Effector memory CD4-positive, alpha-beta T cell (primary cell): ENCODE results near the gene OSBPL5.

Experiments
- DNase-seq, 3 donors: peaks; one replicate each; pipeline ENCODE4 v3.0.0-alpha.2; 2020
- H3K27ac ChIP-seq: 2 replicates; pipeline ENCODE4 v1.7.0; 2013; ENCODE audit warnings: mild to moderate bottlenecking, low read length, moderate library complexity; ENCODE audit not compliant: insufficient read depth, poor library complexity, severe bottlenecking
- H3K27me3 ChIP-seq: replicated peaks from 2 replicates; pipeline ENCODE4 v1.7.0; 2013; ENCODE audit warnings: mild to moderate bottlenecking, low read length; ENCODE audit not compliant: insufficient read depth, control insufficient read depth, poor library complexity, severe bottlenecking
- H3K36me3 ChIP-seq: 2 replicates; pipeline ENCODE4 v1.7.0; 2013; ENCODE audit warnings: mild to moderate bottlenecking, low read length, moderate library complexity; ENCODE audit not compliant: control insufficient read depth, insufficient read depth
- H3K4me1 ChIP-seq: 2 replicates; pipeline ENCODE4 v1.7.0; 2013; ENCODE audit warnings: low read length, mild to moderate bottlenecking; ENCODE audit not compliant: control insufficient read depth, insufficient read depth, poor library complexity, severe bottlenecking
- H3K4me3 ChIP-seq: 2 replicates; pipeline ENCODE4 v1.7.0; 2013; ENCODE audit warnings: low read length, low read depth, mild to moderate bottlenecking; ENCODE audit not compliant: insufficient read depth, poor library complexity, severe bottlenecking
- H3K9me3 ChIP-seq: 2 replicates; pipeline ENCODE4 v1.7.0; 2013; ENCODE audit warnings: mild to moderate bottlenecking, low read length, moderate library complexity; ENCODE audit not compliant: control insufficient read depth

OSBPL5 gene

DNA sequence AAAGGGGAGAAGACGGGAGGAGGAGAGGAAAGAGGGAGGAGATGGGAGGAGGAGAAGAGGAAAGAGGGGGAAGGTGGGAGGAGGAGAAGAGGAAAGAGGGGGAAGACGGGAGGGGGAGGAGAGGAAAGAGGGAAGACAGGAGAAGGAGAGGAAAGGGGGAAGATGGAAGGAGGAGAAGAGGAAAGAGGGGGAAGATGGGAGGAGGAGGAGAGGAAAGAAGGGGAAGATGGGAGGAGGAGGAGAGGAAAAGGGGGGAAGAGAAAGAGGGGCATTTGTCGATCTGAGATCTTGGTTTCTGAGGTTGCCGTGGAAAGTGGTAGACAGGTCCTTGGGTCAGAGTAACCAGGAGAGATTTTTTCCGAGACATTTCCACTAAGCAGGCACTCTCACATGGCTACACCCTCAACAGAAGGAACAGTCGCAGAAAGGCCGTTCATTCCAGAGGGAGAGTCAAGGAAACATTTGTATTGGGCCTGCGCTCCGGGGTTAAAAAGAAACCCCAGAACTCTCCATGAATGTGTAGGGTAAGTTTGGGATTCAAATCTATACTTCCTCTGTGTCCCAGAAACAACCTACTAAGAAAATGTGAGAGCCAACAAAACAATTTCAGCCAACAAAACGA lies 68.1 kb downstream of the OSBPL5 start:
- Histone ChIP-seq H3K4me1 (peaks cover 1% of the 10 kb centered on the region), H3K4me3 (no peak overlapping the region), H3K27ac (no peak overlapping the region), H3K36me3 (no peaks in the 10 kb centered on the region), H3K9me3 (no peaks in the 10 kb centered on the region), H3K27me3 (no peaks in the 10 kb centered on the region)
- DNase-seq: no peak

DNA sequence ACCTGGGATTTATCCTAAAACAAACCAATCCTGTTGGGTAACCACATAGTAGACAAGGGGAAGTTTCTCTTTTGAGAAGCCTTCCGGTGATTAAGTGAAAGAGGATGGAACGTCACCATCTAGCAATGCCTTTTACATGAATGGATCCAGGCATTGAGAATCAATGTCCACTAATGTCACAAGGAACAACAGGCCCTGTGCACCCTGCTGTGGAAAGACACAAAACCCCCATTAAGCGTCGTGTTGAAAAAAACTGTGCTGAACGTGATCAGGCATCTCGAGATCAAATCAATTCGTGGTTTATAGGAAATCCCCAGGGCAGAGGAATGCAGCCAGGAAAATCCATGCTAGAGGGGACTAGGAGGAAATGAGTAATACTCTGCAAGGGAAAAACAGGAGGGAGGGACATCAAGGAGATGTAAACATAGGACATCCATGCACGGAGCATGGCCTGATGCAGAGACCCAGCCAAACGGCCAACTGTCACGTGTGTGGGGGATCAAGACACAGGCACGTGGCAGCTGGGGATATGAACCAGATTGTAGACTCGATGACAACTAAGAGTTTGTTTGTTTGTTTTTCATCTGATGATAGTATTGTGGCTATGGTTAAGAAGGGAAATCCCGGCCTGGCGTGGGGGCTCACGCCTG lies 69.3 kb downstream of the OSBPL5 start:
- H3K9me3 ChIP-seq: no peaks in the 10 kb centered on the region
- no peak for DNase-seq

DNA sequence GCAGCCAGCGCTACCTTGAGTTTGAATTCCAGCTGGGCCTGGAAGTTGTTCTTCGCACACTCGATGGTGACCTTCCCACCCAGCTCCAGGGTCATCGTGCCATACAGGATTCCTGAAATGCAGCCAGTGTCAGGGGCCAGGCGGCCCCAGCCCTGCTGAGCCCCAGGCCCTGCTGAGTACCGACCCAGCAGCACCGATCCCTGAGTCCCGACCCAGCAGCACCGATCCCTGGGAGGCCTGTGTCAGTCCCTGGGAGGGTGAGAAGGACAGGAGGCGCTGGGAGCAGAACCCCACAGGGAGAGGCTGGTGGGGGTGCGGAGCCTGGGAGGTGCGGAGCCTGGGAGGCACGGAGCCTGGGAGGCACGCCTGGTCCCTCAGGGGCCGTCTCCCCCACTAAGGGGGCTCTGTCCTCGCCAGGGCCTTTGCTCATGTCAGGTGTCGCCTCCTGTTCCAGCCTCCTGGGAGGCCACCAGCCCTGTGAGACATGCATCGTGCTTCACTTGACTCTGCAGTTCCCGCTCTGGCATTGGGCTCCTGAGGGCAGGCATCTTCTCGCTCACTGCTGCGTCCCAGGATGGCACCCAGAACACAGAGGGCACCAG lies 70.8 kb downstream of the OSBPL5 start:
- Histone ChIP-seq H3K27ac (no peak overlapping the region), H3K9me3 (no peaks in the 10 kb centered on the region), H3K27me3 (no peaks in the 10 kb centered on the region), H3K36me3 (no peaks in the 10 kb centered on the region), H3K4me1 (peaks cover 6% of the 10 kb centered on the region), H3K4me3 (no peak overlapping the region)
- DNase-seq: no peak

More for the DNA sequence above, 69.3 kb downstream of the OSBPL5 start:
- Histone ChIP-seq H3K27me3 (no peaks in the 10 kb centered on the region), H3K27ac (no peak overlapping the region), H3K4me1 (peaks cover 6% of the 10 kb centered on the region), H3K36me3 (no peaks in the 10 kb centered on the region), H3K4me3 (no peak overlapping the region)

DNA sequence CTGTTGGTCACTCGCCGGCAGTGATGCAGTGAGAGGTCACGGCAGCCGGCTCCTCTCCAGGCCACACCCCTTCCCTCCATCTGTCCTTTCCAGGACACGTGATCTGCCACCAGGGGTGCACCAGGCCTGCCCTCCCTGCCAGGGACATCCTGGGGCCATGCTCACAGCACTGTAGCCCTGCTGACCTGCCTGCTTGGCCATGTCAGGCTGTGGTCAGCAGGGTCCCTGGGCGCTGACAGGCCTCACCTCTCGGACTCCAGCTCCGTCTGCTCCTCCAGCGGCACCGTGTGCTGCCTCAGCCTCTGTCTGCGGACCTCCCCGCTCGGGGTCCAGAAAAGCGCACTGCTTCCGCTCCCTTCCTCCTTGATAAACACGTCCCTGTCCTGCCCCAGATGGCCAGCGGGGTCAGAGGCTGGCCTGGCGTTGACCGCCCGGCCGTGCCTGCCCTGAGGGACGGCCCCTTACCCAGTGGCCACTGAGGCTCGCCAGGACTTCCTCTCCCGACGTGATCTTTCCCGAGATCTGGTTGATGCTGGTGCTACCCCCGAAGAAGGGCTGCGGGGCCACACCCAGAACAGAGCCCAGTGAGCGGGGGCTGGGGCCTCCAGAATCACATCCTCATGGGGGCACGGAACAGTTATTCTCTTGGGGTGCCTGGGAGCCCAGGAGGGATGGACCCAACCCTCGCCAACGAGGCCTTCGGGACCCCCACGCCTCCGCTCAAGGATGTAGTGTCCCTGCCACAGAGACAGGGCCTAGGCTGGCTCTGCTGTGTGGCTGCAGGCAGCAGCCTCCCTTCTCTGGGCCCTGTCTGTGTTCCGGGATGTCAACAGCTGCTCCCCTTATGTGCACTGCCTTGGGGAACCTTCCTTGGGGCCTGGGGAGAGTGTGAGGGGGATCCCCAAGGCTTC lies 71.6 kb downstream of the OSBPL5 start:
- H3K4me1 ChIP-seq: peaks cover 6% of the 10 kb centered on the region
- H3K36me3 ChIP-seq: no peaks in the 10 kb centered on the region
- H3K4me3 ChIP-seq: no peak overlapping the region
- no peaks in the 10 kb centered on the region for H3K27me3 ChIP-seq
- H3K27ac ChIP-seq: no peak overlapping the region
- DNase-seq: no peak
- H3K9me3 ChIP-seq: no peaks in the 10 kb centered on the region

DNA sequence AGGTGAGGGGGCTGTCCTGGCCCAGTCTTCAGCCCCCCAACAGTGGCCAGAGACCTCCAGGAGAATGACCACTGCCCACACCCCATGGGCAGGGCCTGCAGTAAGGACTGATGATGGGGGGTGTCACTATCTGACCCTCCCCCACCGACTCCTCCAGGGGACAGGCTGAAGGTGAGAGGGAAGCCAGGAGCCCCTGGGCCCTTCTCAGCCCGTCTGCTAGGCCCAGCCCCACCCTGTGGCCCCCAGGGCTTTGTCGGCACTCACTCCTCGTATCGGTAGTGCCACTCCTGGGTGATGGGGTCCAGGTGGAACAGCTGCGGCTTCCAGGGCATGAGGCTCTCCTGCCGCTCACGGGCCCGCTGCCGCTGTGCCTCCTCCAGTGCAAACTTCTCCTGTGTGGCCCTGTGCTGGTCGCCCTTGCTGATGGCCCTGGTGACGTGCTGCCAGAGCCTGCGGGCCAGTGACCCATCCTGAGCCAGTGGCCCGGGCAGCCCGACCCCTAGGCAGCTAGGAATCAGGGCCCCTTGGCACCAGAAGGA lies 72.4 kb downstream of the OSBPL5 start:
- no peak overlapping the region for H3K4me3 ChIP-seq
- no peaks in the 10 kb centered on the region for H3K9me3 ChIP-seq
- H3K36me3 ChIP-seq: no peaks in the 10 kb centered on the region
- H3K4me1 ChIP-seq: peaks cover 6% of the 10 kb centered on the region
- DNase-seq: no peak
- H3K27me3 ChIP-seq: no peaks in the 10 kb centered on the region
- no peak overlapping the region for H3K27ac ChIP-seq

DNA sequence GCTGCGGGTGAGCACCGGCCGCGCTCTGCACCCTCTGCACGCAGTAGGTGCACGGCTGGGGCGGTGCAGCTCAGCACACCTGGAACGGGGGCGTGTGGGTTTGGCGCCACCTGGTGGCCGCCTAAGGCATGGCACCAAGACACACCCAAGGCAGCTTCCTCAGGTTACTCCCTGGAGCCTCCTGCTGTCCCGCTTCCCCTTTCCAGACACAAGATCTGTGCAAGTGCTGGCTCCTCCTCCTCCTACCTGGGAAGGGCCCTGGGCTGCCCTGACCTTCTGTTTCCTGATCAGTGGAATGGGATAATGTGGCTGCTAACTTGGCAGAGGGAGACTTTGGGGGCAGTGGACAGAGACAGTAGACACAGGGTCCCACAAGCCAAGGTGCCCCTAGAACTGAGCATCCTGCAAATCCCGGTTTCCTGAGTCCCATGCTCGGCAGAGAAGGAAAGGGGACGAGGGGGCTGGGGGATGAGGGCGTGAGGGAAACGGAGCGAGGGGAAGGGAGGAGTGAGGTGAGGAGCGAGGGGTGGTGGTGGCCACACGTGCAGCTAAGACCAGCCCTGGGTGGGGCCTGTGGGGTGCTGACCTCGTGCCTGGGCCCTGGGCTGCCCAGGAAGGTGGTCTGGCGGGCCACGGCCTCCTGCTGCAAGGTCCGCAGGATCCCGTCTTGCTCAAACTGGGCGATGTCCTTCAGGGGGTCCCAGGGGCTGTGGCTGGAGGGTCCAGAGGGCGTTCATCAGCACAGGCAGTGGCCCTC lies 73.1 kb downstream of the OSBPL5 start:
- H3K9me3 ChIP-seq: no peaks in the 10 kb centered on the region
- no peak overlapping the region for H3K27ac ChIP-seq
- no peaks in the 10 kb centered on the region for H3K36me3 ChIP-seq
- H3K4me3 ChIP-seq: no peak overlapping the region
- DNase-seq: peak; percentile 53 to 62 (median 58)
- no peaks in the 10 kb centered on the region for H3K27me3 ChIP-seq
- H3K4me1 ChIP-seq: peaks cover 6% of the 10 kb centered on the region

DNA sequence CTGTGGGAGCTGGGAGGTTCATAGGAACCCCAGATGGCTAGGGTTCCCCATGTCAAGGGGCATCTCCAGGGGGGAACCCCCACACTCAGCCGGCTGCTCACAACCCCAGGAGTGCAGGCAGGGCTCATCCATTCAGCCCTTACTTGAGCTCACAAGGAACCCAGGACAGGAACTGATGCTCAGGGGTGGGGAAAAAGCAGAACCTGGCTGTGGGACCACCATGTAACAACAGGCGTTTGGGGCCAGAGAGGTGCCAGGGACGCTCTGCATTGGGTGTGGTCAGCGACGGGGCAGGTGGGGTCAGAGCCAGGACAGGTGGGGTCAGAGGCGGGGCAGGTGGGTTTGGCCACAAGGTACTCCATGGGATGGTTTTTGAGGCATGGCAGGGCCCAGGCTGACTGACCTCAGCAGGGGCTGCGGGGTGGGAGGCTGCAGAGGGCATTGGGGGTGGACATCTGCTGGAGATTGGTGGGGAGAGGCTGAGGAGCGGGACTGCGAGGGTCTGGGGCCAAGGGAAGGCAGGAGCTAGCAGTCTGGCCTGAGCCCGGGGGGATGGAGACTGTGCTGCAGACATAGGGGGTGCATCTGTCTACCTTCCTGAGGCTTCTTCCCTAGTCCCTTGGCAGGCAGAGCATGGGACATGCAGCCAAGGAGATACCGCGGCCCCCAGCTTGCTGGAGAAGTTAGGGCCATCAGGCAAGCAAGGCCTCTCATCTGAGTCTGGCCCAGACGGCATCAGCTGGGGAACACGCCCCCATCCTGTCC lies 73.8 kb downstream of the OSBPL5 start:
- no peak overlapping the region for H3K27ac ChIP-seq
- H3K9me3 ChIP-seq: no peaks in the 10 kb centered on the region
- peaks cover 6% of the 10 kb centered on the region for H3K4me1 ChIP-seq
- no peaks in the 10 kb centered on the region for H3K36me3 ChIP-seq
- no peak overlapping the region for H3K4me3 ChIP-seq
- DNase-seq: no peak
- H3K27me3 ChIP-seq: no peaks in the 10 kb centered on the region

DNA sequence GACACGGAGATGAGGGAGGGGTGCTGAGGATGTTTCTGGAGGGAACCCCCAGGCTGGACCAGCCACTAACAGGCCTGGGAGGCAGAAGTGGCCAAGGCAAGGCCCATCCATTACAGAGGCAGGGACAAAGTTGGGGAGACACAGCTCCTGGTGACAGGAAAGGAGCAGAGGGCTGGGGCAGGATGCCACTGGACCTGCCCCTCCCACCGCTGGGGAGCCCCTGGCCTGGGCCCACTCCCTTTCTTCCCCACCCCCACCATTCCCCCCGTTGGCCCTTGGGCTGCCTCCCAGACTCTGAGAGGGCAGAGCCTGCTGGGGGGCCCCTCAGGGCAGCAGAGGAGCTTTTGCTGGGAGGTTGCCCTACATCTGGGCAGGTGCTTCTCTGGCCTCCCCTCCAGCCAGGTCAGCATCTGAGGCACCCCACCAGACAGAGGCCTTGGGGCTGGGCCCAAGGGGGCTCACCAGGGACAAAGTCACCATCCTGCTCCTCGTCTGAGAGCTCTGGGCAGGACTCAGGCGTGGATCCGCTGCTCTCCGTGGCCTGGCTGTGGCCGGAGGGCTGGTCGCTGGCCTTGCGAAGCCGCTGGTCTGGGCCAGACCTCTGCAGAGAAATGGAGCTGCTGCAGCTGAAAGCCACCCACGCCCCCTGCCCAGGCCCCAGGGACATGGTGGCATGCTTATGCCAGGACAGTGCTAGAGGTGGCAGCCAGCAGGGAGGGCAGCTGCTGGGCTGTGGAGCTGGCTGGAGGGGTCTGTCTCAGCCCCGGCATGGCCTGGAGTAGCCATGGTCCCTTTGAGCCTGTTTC lies 74.8 kb downstream of the OSBPL5 start:
- no peaks in the 10 kb centered on the region for H3K36me3 ChIP-seq

More for the DNA sequence above, 74.8 kb downstream of the OSBPL5 start:
- H3K4me3 ChIP-seq: no peak overlapping the region
- no peaks in the 10 kb centered on the region for H3K9me3 ChIP-seq
- DNase-seq: no peak
- H3K27me3 ChIP-seq: no peaks in the 10 kb centered on the region
- H3K4me1 ChIP-seq: peaks cover 6% of the 10 kb centered on the region
- no peak overlapping the region for H3K27ac ChIP-seq
